Right cardiac atrium (tissue), 5 donors: ENCODE measurements around the gene CXorf49. TPM values are rescaled to one million over a fixed set of nuclear protein-coding genes. Genes with fewer than 3 reads are reported as not detected.
A peak's percentile ranks its signal among the peaks of the same experiment; 100 is the strongest.
"Not testable (repeated sequence)": the region's sequence is repeated elsewhere in the genome, so short reads cannot be mapped to it uniquely, and the experiment has no call there.

Source experiments
- ATAC-seq, 2 donors: fragments of 200-7000 bp; cut with Tn5 transposase; one replicate each; pipeline versions ENCODE4 v1.8.0 to v1.9.1; 2020; ENCODE audit warnings: moderate library complexity in 2 of 2, mild to moderate bottlenecking in 1 of 2
- DNase-seq, 3 donors: peaks; one replicate each; pipeline ENCODE4 v3.0.0-alpha.2; 2020
- H3K27ac ChIP-seq: one replicate; pipeline ENCODE4 v1.5.1; 2013; ENCODE audit warnings: mild to moderate bottlenecking, low read length, control low read depth, moderate library complexity
- H3K27me3 ChIP-seq: one replicate; pipeline ENCODE4 v1.6.1; 2013; ENCODE audit not compliant: control insufficient read depth, insufficient read depth
- H3K4me1 ChIP-seq: one replicate; pipeline ENCODE4 v1.6.1; 2013; ENCODE audit warnings: low read length; ENCODE audit not compliant: control insufficient read depth, insufficient read depth
- H3K4me3 ChIP-seq: one replicate; pipeline ENCODE4 v1.5.1; 2013; ENCODE audit warnings: low read length, control low read depth
- H3K9me3 ChIP-seq: one replicate; pipeline ENCODE4 v1.6.1; 2013; ENCODE audit warnings: low read length; ENCODE audit not compliant: control insufficient read depth
- WGBS: extraction: QIAGEN DNeasy Blood & Tissue Kit; methylation state at CpG from one replicate; pipeline ENCODE4 v1.1.7; 2013; 5-methylcytosine and 5-hydroxymethylcytosine counted together
- intact Hi-C, 4 donors: fragments of 100-400 bp; cut with DNase I; formaldehyde crosslinking; loops; one replicate each; pipeline versions ENCODE4 v1.11.0 to v1.14.0; 2022 to 2023
- polyA plus RNA-seq: library from polyadenylated mRNA; stranded (reverse); fragments of 200-250 nt; gene quantifications from one replicate; pipeline ENCODE4 v1.2.3, GENCODE V29; 2013
- total RNA-seq, 4 donors: library from RNA; stranded (reverse); fragmentation: NEBNext Ultra II Directional; extraction: Animal tissue kit (Norgen Biotek cat#: 25700); gene quantifications; one replicate each; pipeline ENCODE4 v1.2.1, GENCODE V29; 2021
- donor health status: healthy with polysubstance abuse.
- donor health status: DM: no; HTN: yes; CAD: no.
- donor health status: DM: no; HTN: no; CAD: no.
- donor health status: DM: no; HTN: yes; CAD: no; lungs with severe emphysema.
- donor health status: DM: yes; HTN: yes; CAD: no.

The CXorf49 gene
- total and polyA plus RNA-seq, 5 donors: not detected

DNA sequence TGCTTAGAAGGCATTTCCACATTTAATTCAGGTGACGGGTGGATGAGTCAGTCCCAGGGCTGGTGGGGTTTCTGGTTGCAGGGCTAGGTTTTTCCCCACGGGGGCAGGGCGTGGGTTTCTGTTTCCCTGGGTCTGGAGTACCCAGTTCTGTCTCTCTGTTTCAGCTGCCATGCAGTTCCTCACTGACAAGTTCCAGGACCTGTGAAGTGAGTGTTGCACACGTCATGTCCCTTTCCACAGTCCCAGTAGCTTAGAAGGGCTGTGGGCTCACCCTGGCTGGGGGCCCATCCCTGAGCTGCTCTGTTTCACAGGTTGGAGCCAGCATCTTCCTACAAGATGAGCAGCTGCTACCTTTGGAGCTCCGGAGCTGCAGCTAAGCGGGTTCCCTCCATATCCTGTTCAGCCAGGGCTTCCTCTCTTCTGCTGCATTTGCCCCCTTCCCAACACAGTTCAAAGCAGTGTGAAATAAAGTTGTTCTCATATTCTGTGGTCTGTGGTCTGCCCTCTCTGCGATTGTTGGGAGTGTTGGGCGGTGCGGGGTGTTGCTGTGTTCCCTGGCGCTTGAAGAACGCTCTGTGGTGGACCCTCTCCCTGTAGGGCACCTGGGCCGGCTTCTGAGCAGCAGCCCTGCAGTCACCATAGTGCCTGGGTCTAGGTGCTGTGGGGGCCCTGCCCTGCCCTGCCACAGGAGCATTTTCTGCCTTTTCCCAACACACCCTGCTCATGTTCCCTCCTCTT is 46.9 kb downstream of the CXorf49 start:
- WGBS: 65% methylated on average over 12 of the region's 12 CpGs
- Histone ChIP-seq H3K9me3 (no peaks in the 10 kb centered on the region), H3K27ac (no peak overlapping the region), H3K27me3 (no peaks in the 10 kb centered on the region), H3K4me3 (no peak overlapping the region), H3K4me1 (no peaks in the 10 kb centered on the region)
- intact Hi-C loops: no loop called here
- DNase-seq: peak in 1 of 3 donors; percentile 27
- ATAC-seq: peak in 1 of 2 donors; percentile 45

- H3K4me3 ChIP-seq, H3K9me3 ChIP-seq, H3K27ac ChIP-seq, H3K4me1 ChIP-seq, intact Hi-C loops, H3K27me3 ChIP-seq: not testable (repeated sequence)
- ATAC-seq (peak; percentile 67 to 77), DNase-seq (peak in 1 of 3 donors; percentile 33)
- 18% methylated on average over 10 of the region's 10 CpGs for WGBS
Observed at GRCh38 chrX:71669947-71670346, 48.1 kb downstream of the CXorf49 start.

DNA sequence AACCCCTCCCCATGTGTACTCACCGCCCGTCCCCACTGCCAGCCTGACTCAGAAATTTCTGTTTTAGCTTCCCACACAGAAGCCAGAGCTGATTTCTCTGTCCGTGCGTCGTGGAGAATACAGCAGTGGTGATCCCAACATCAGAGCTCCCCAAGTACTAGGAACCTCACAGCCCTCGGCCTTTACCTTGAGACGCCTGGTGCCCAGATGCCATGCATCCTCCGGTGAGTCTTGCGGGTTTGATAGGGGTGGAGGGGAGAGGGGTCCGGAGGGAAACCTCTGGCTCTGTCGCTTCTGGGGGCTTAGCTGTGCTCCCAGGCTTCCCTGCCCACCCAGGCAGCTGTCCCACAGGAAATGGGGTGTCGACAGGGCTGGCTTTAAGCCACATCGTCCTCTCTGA is 48.6 kb downstream of the CXorf49 start:
- DNase-seq (no peak), ATAC-seq (no peak)
- H3K4me3 ChIP-seq: no peak overlapping the region
- H3K27me3 ChIP-seq: no peaks in the 10 kb centered on the region
- intact Hi-C loops: no loop called here
- WGBS: 44% methylated on average over 13 of the region's 13 CpGs
- H3K4me1 ChIP-seq: no peaks in the 10 kb centered on the region
- H3K9me3 ChIP-seq: no peaks in the 10 kb centered on the region
- no peak overlapping the region for H3K27ac ChIP-seq

DNA sequence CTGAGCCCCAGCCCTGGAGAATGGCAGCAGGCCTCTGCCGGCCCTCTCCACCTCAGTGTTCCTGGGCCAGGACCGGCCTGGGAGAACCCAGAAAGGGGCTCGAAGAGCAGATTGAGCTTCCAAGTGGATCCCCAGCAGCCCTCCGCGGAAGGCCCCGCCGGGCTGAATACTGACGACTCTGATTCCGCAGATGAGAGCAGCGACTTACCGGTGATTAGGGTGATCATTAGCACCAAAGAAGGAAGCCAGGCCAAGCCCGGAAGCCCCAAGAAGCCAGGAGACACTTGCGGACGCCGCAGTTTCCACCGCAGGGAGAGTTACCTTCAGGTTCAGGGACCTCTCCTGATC is 49.9 kb downstream of the CXorf49 start:
- H3K4me1 ChIP-seq: no peaks in the 10 kb centered on the region
- no peaks in the 10 kb centered on the region for H3K9me3 ChIP-seq
- DNase-seq (no peak), ATAC-seq (no peak)
- no peak overlapping the region for H3K4me3 ChIP-seq
- intact Hi-C loops: no loop called here
- no peak overlapping the region for H3K27ac ChIP-seq
- no peaks in the 10 kb centered on the region for H3K27me3 ChIP-seq
- 93% methylated on average over 16 of the region's 16 CpGs for WGBS

- WGBS: 96% methylated on average over 50 of the region's 50 CpGs
- Histone ChIP-seq H3K4me1 (no peaks in the 10 kb centered on the region), H3K4me3 (no peak within 1 kb of the TSS), H3K9me3 (no peaks in the 10 kb centered on the region), H3K27me3 (no peaks in the 10 kb centered on the region), H3K27ac (no peak within 1 kb of the TSS)
- no peak for DNase-seq
- no peak for ATAC-seq
- intact Hi-C loops: no loop called here
Observed at GRCh38 chrX:71667328-71668247, 50.5 kb downstream of the CXorf49 start, which contains the start of gene LOC101059915. Gene LOC101059915 (plus strand): TSS chrX:71667546.

GRCh38 chrX:71666240-71667223 is 51.6 kb downstream of the CXorf49 start:
- WGBS: 95% methylated on average over 48 of the region's 48 CpGs
- no peaks in the 10 kb centered on the region for H3K4me1 ChIP-seq
- intact Hi-C loops: no loop called here
- H3K9me3 ChIP-seq: no peaks in the 10 kb centered on the region
- no peak for ATAC-seq
- H3K27me3 ChIP-seq: no peaks in the 10 kb centered on the region
- H3K4me3 ChIP-seq: no peak overlapping the region
- no peak overlapping the region for H3K27ac ChIP-seq
- peak in 1 of 3 donors; percentile 44 for DNase-seq

DNA sequence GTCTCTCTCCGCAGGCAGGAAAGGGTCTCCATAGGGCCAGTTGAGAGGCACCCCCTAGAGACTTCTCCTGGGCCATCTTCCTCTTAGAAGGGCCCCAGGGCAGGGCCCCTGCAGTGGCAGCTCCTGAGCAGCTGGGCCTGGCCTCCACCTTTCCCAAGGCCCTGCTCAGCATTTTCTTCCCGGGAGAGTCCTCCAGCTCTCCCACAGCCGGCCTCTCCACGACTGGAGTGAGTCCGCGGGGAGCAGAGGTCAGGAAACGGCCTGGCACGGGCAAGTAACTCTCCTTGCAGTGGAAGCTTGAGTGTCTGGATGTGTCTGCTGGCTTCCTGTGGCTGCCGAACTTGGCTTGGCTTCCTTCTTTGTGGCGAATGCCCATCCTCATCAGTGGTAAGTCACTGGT is 52.3 kb downstream of the CXorf49 start:
- Histone ChIP-seq H3K4me3 (no peak overlapping the region), H3K27ac (no peak overlapping the region), H3K9me3 (no peaks in the 10 kb centered on the region), H3K4me1 (no peaks in the 10 kb centered on the region), H3K27me3 (no peaks in the 10 kb centered on the region)
- 65% methylated on average over 10 of the region's 10 CpGs for WGBS
- ATAC-seq (no peak), DNase-seq (no peak)
- intact Hi-C loops: no loop called here

GRCh38 chrX:71664889-71665491 is 53.1 kb downstream of the CXorf49 start:
- Histone ChIP-seq H3K4me1 (no peaks in the 10 kb centered on the region), H3K27me3 (no peaks in the 10 kb centered on the region), H3K9me3 (no peaks in the 10 kb centered on the region), H3K4me3 (no peak overlapping the region), H3K27ac (no peak overlapping the region)
- intact Hi-C loops: no loop called here
- 66% methylated on average over 16 of the region's 16 CpGs for WGBS
- ATAC-seq (no peak), DNase-seq (peak in 1 of 3 donors; percentile 62)
